GM12892 (cell line): ENCODE results near the gene OR4F17. TPM values are rescaled to one million over a fixed set of nuclear protein-coding genes. Genes with fewer than 3 reads are reported as not detected.
"Not testable (repeated sequence)": the region's sequence is repeated elsewhere in the genome, so short reads cannot be mapped to it uniquely, and the experiment has no call there.

Source experiments
- DNase-seq: peaks from one replicate; pipeline ENCODE4 v3.0.0; 2011; ENCODE audit not compliant: insufficient read length
- FAIRE-seq: peaks from 2 replicates; lab custom pipeline; 2011; peaks lifted over from hg19 to GRCh38; lab: Jason Lieb, UNC
- polyA plus RNA-seq: library from polyadenylated mRNA; unstranded; fragments of >200 nt; gene quantifications from one replicate; pipeline ENCODE4 v1.2.1, GENCODE V29; 2012; ENCODE audit warnings: missing spikeins, inconsistent platforms; ENCODE audit not compliant: missing spikeins

OR4F17 gene, protein sequence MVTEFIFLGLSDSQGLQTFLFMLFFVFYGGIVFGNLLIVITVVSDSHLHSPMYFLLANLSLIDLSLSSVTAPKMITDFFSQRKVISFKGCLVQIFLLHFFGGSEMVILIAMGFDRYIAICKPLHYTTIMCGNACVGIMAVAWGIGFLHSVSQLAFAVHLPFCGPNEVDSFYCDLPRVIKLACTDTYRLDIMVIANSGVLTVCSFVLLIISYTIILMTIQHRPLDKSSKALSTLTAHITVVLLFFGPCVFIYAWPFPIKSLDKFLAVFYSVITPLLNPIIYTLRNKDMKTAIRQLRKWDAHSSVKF
- not detected for polyA plus RNA-seq

DNA sequence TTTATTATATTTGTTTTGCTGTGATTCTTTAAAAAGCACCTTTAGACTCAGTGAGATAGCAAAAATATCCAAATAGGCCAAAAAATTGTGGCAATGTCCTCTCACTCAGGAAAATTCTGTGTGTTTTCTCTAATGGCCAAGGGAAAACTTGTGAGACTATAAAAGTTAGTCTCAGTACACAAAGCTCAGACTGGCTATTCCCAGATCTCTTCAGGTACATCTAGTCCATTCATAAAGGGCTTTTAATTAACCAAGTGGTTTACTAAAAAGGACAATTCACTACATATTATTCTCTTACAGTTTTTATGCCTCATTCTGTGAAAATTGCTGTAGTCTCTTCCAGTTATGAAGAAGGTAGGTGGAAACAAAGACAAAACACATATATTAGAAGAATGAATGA, at the start of gene OR4F17:
TSS of gene OR4F17 (plus strand) at position 301 of the 400 bp plus-strand sequence. CDS start 3,575 bp downstream, outside the sequence.
- FAIRE-seq, DNase-seq: not testable (repeated sequence)

GRCh38 chr19:70793-71192, 36.1 kb upstream of the OR4F17 start:
- not testable (repeated sequence) for FAIRE-seq, DNase-seq

DNA sequence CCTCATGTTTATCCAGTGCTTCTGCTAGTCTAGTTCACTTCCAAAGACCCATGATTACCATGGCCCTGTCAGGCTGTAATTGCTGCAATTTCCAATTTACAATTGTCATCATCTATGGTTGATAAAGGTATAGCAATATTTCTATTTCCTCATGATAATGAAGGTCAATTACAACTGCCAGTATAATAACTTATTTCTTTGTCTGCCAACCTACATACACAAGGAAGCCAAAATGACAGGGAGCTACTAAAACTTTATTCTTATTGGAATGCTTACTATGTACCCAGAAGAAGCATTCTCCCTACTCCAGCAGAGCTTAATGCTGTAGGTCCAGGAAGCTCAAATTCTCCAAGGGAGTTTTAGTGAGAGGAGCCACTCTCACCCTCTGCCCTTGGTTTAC, 24.0 kb upstream of the OR4F17 start:
- not testable (repeated sequence) for FAIRE-seq, DNase-seq

DNA sequence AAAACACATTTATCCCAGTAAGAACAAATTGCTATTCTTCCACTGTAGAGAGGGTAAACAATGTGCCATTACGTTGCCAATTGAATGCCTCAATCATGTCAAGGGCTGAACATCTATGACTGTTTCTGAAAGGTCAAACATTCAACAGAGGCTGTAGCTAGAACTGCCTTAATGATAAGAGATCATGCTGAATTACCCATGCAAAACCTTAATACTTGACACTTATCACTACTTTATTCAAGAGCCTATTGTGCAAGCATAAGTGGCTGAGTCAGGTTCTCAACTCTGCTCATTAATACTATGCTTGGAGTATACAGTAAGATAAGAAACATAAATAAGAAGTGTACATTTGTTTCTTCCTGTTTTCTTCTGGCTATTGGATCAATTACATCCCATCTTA, 23.3 kb upstream of the OR4F17 start:
- DNase-seq, FAIRE-seq: not testable (repeated sequence)

DNA sequence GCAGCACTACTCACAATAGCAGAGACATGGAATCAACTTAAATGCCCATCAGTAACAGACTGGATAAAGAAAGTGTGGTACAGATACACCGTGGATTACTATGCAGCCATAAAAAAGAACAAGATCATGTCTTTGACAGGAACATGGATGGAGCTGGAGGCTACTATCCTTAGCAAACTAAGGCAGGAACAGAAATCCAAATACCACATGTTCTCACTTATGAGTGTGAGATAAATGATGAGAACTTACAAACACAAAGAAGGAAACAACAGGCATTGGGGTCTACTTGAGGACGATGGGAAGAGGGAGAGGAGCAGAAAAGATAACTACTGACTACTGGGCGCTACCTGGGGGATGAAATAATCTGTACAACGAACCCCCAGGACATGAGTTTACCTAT, 16.2 kb upstream of the OR4F17 start:
- DNase-seq, FAIRE-seq: not testable (repeated sequence)

DNA sequence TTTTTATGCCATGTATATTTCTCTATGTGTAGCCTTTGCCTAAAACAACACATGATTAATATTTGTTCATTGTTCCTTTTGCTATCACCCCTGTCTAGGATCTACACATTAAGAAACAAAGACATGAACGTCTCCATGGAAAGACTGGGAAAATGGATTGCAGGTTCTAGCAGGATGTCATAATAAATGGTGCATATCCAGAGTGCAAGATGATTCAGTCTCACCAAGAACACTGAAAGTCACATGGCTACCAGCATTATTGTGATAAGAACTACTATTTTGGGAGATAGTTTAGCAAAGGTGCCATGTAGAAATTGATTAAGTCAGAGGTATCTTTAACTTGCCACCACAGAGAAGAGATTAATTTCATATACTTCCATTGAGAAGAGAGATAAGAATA, 12.1 kb upstream of the OR4F17 start:
- not testable (repeated sequence) for FAIRE-seq, DNase-seq

- not testable (repeated sequence) for FAIRE-seq, DNase-seq
These were observed 9.3 kb upstream of the OR4F17 start for GRCh38 chr19:97647-98046.

DNA sequence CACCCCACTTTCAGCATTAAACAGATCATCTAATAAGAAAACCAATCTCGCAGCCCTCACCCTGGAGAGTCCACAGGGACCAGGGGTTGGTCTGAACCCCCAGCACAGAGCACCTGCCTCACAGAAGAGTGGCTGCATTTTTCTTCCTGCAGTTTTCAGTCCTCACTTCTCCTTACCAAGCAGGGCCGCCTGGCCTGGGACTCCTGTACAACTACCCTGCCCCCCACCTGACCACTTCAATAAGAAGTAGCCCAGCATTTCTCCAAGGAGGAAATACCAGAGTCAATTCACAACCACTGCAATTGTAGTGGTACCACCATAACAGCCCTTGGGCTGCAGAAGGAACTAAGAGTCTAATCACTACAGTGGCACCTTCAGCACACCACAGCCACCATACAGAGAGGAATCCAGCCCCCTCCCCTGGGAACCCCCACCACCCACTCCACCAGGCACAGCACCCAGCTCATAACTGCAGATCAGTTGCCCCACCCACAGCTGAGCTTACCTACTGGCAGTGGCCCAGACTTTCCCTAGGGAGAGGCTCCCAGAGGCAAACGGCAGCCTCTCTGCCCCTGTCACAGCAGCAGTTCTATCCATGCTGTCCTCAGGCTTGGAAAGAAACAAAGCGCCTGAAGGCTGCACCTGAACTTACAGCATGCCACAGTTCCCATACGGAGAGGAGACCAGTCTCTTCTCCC, 13.7 kb downstream of the OR4F17 start:
- DNase-seq, FAIRE-seq: not testable (repeated sequence)
